ENCODE measurements around the gene CCDC149. TPM values are rescaled to one million over a fixed set of nuclear protein-coding genes. Genes with fewer than 3 reads are reported as not detected.

CCDC149 gene
- total RNA-seq, 4 donors from 2014 or later, result 3.4 to 10.0 (median 7.7) TPM

DNA sequence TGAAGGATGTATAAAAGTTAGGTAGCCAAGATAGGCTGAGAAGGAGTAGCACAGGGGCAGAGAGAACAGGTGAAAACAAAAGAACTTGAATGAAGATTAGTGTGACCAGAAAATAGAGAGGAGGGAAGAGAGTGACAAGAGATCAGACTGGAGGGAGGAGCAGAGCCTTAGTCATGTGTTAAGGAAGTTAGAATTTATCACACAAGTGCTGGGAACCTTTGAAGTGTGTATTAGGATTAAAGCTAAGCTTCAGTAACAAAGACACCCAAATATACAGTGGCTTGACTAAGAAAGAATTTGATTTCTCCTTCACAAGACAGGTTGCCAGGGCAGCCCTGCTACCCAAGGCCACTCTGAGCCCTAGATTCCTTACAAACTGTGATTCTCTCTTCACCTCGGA lies 10.7 kb upstream of the CCDC149 start:
- TF ChIP-seq POLR2AphosphoS5 (IDR thresholded peaks at IDR 0.05) (no peak), EP300 (IDR thresholded peaks at IDR 0.05; ENCODE audit: low read depth) (no peak), CTCF (IDR thresholded peaks at IDR 0.05) (no peak), POLR2A (IDR thresholded peaks at IDR 0.05) (no peak)
- H3K4me3 ChIP-seq, result no peak overlapping the region
- in situ Hi-C loops (cut with MboI; ENCODE audit: low pct_ligation_motif_present in 1 of 4, low pct_unique_long_range_greater_than_20kb in 1 of 4, low sequenced_read_pairs in 3 of 4), result loop anchor here in 1 of 4 donors (25.0 kb wide), 1 partner anchor 436 kb away; no protein-coding TSS in a partner anchor
- H3K27ac ChIP-seq, result no peak overlapping the region
- H3K36me3 ChIP-seq, result no peaks in the 10 kb centered on the region
- no peaks in the 10 kb centered on the region for H3K4me1 ChIP-seq
- H3K27me3 ChIP-seq, result peaks cover 5% of the 10 kb centered on the region
- H3K9me3 ChIP-seq, result no peaks in the 10 kb centered on the region
- WGBS, 2 donors (ENCODE audit: low coverage in 1 of 2), result 93% methylated on average over 1 of the region's 1 CpG; no CpG with 5 or more reads in 1 of the 2 donors
- DNase-seq, result no peak
- intact Hi-C loops (cut with DNase I; ENCODE audit: low total_unique reads), result no loop called here

DNA sequence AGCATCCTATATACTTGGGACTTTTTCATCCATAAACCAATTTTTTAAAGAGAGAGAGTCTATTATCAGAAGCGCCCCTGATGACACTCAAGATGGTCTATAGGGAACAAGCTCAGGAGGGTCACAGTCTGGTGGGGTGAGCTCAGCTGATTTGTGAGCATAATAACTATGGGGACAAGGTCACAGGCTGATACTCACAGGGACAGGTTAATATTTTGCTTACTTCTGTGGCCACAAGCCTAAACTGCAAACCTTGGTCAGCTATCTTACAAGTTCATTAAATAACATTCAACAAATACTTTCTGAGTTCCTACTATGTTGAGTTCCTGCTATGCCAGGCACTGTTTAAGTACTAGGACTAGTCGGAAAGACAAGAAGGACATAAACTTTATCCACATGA lies 10.2 kb upstream of the CCDC149 start:
- peaks cover 3% of the 10 kb centered on the region for H3K27me3 ChIP-seq
- in situ Hi-C loops (cut with MboI; ENCODE audit: low pct_ligation_motif_present in 1 of 4, low pct_unique_long_range_greater_than_20kb in 1 of 4, low sequenced_read_pairs in 3 of 4), result loop anchor here in 1 of 4 donors (25.0 kb wide), 1 partner anchor 436 kb away; no protein-coding TSS in a partner anchor
- H3K4me3 ChIP-seq, result no peak overlapping the region
- no peak for TF ChIP-seq CTCF (IDR thresholded peaks at IDR 0.05)
- TF ChIP-seq EP300 (IDR thresholded peaks at IDR 0.05; ENCODE audit: low read depth), result no peak
- no peak for TF ChIP-seq POLR2A (IDR thresholded peaks at IDR 0.05)
- TF ChIP-seq POLR2AphosphoS5 (IDR thresholded peaks at IDR 0.05), result no peak
- H3K4me1 ChIP-seq, result no peaks in the 10 kb centered on the region
- intact Hi-C loops (cut with DNase I; ENCODE audit: low total_unique reads), result no loop called here
- no peaks in the 10 kb centered on the region for H3K36me3 ChIP-seq
- no peaks in the 10 kb centered on the region for H3K9me3 ChIP-seq
- H3K27ac ChIP-seq, result no peak overlapping the region
- WGBS, 2 donors (ENCODE audit: low coverage in 1 of 2), result 86 to 89% methylated on average over 2 of the region's 2 CpGs
- no peak for DNase-seq

DNA sequence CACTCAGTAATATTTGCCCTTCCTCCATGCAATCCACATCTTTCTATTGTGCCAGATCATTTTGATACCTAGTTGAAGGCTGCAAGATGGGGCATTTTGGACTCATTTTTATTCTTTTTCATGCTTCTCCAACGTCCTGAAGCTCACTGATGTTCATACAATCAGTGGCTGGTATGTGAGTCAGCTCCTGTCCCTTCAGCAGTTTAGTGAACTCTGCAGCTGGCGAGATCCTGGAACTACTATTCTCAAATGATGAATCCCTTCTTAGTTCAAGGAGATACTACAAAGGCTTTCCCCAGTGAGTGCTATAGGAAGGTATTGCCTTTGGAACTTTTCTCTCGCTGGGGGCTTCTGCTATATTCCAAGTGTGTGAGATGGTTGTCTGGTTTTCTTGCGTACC lies 9.6 kb upstream of the CCDC149 start:
- H3K27ac ChIP-seq, result no peak overlapping the region
- intact Hi-C loops (cut with DNase I; ENCODE audit: low total_unique reads), result no loop called here
- H3K9me3 ChIP-seq, result no peaks in the 10 kb centered on the region
- in situ Hi-C loops (cut with MboI; ENCODE audit: low pct_ligation_motif_present in 1 of 4, low pct_unique_long_range_greater_than_20kb in 1 of 4, low sequenced_read_pairs in 3 of 4), result loop anchor here in 1 of 4 donors (25.0 kb wide), 1 partner anchor 435 kb away; no protein-coding TSS in a partner anchor
- no peaks in the 10 kb centered on the region for H3K27me3 ChIP-seq
- no peak overlapping the region for H3K4me3 ChIP-seq
- no peaks in the 10 kb centered on the region for H3K36me3 ChIP-seq
- 69 to 76% methylated on average over 4 of the region's 4 CpGs for WGBS, 2 donors (ENCODE audit: low coverage in 1 of 2)
- no peak for DNase-seq
- TF ChIP-seq CTCF (IDR thresholded peaks at IDR 0.05) (no peak), POLR2A (IDR thresholded peaks at IDR 0.05) (no peak), POLR2AphosphoS5 (IDR thresholded peaks at IDR 0.05) (no peak), EP300 (IDR thresholded peaks at IDR 0.05; ENCODE audit: low read depth) (no peak)
- no peaks in the 10 kb centered on the region for H3K4me1 ChIP-seq

DNA sequence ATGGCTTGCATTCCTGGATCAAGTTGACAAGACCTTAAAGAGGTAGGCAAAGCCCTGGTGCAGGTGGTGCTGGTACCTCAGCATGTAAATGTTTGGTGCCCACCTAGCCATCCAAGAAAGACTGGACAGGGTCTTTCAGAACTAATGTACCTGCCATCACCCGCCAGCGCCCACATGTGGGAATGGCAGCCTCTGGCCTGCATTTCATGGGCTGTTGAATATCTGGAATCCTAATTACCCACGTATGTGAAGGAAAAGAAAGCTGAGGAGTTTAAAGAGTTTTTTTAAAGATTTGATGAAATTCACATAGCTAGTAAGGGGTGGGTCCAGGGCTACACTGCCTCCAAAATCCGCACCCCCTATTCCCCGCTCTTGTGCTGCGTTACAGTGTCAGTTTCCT lies 8.6 kb upstream of the CCDC149 start:
- 64 to 72% methylated on average over 2 to 6 of the region's 6 CpGs for WGBS, 2 donors (ENCODE audit: low coverage in 1 of 2)
- TF ChIP-seq POLR2AphosphoS5 (IDR thresholded peaks at IDR 0.05) (no peak), POLR2A (IDR thresholded peaks at IDR 0.05) (no peak), CTCF (IDR thresholded peaks at IDR 0.05) (no peak), EP300 (IDR thresholded peaks at IDR 0.05; ENCODE audit: low read depth) (no peak)
- Histone ChIP-seq H3K4me1 (no peaks in the 10 kb centered on the region), H3K27me3 (no peaks in the 10 kb centered on the region), H3K9me3 (no peaks in the 10 kb centered on the region), H3K36me3 (no peaks in the 10 kb centered on the region), H3K4me3 (no peak overlapping the region), H3K27ac (no peak overlapping the region)
- no peak for DNase-seq
- in situ Hi-C loops (cut with MboI; ENCODE audit: low pct_ligation_motif_present in 1 of 4, low pct_unique_long_range_greater_than_20kb in 1 of 4, low sequenced_read_pairs in 3 of 4), result loop anchor here in 1 of 4 donors (25.0 kb wide), 1 partner anchor 434 kb away; no protein-coding TSS in a partner anchor
- intact Hi-C loops (cut with DNase I; ENCODE audit: low total_unique reads), result no loop called here

Measured in transverse colon (tissue), 4 donors.